RWPE2 (cell line): ENCODE results near the gene PLPP1.

Experiments
- ATAC-seq: fragments of 200-7000 bp; cut with Tn5 transposase; 3 replicates; pipeline ENCODE4 v1.9.1; 2021; ENCODE audit warnings: low read depth
- DNase-seq: peaks from one replicate; pipeline ENCODE4 v3.0.0-alpha.2; 2020; ENCODE audit warnings: low spot score
- H3K27ac ChIP-seq: fragments of 450-650 bp; 2 replicates; pipeline ENCODE4 v1.5.1; 2017; ENCODE audit warnings: mild to moderate bottlenecking; ENCODE audit not compliant: poor library complexity, severe bottlenecking
- H3K27me3 ChIP-seq: fragments of 250-450 bp; sonication (Bioruptor Pico); 2 replicates; pipeline ENCODE4 v1.5.1; 2021; ENCODE audit warnings: mild to moderate bottlenecking, moderate library complexity; ENCODE audit not compliant: insufficient read depth, poor library complexity, severe bottlenecking
- H3K36me3 ChIP-seq: fragments of 250-450 bp; sonication (Bioruptor Pico); 2 replicates; pipeline ENCODE4 v1.5.1; 2020; ENCODE audit warnings: low read depth, mild to moderate bottlenecking, moderate library complexity
- H3K4me1 ChIP-seq: fragments of 250-450 bp; sonication (Bioruptor Pico); 2 replicates; pipeline ENCODE4 v1.5.1; 2021; ENCODE audit warnings: mild to moderate bottlenecking, moderate library complexity; ENCODE audit not compliant: insufficient read depth, poor library complexity, severe bottlenecking
- H3K4me3 ChIP-seq: fragments of 250-450 bp; sonication (Bioruptor Pico); 2 replicates; pipeline ENCODE4 v1.5.1; 2021; ENCODE audit warnings: mild to moderate bottlenecking, moderate library complexity; ENCODE audit not compliant: severe bottlenecking
- H3K9me3 ChIP-seq: fragments of 250-450 bp; sonication (Bioruptor Pico); 2 replicates; pipeline ENCODE4 v1.5.1; 2021; ENCODE audit warnings: mild to moderate bottlenecking, moderate library complexity; ENCODE audit not compliant: severe bottlenecking
- CTCF ChIP-seq: fragments of 450-650 bp; IDR thresholded peaks from one replicate; pipeline ENCODE4 v1.5.1; 2017; ENCODE audit warnings: mild to moderate bottlenecking, moderate library complexity; ENCODE audit not compliant: poor library complexity, severe bottlenecking

Gene PLPP1

GRCh38 chr5:55393501-55394175 is 141.1 kb downstream of the PLPP1 start:
- H3K36me3 ChIP-seq: peaks cover 73% of the 10 kb centered on the region
- no peaks in the 10 kb centered on the region for H3K4me1 ChIP-seq
- H3K27me3 ChIP-seq: no peaks in the 10 kb centered on the region
- no peak for ATAC-seq
- no peak for TF ChIP-seq CTCF
- H3K9me3 ChIP-seq: no peaks in the 10 kb centered on the region
- no peak overlapping the region for H3K27ac ChIP-seq
- no peak for DNase-seq
- H3K4me3 ChIP-seq: no peak overlapping the region

DNA sequence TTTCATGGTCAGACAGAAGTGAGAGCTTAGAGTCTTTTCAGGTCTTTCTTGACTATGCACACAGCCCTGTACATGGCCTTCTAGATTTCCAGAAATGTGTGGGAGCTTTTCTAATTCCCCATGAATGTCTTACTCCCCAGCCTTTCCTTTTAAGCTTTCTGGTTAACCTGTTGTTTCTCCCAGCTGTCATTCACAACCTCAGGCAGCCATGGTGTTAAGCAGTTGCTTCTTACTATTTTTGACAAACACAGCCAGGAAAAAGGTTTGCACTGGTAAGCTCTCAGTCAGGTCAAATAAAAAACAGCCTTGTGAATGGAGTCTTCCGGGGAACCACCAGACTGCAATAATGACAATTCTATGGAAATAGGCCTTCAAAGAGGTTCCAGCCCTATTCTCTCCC is 142.1 kb downstream of the PLPP1 start:
- Histone ChIP-seq H3K36me3 (peaks cover 73% of the 10 kb centered on the region), H3K9me3 (no peaks in the 10 kb centered on the region), H3K4me3 (no peak overlapping the region), H3K4me1 (no peaks in the 10 kb centered on the region), H3K27me3 (no peaks in the 10 kb centered on the region), H3K27ac (no peak overlapping the region)
- ATAC-seq: no peak
- DNase-seq: no peak
- TF ChIP-seq CTCF: no peak

- Histone ChIP-seq H3K9me3 (no peaks in the 10 kb centered on the region), H3K4me3 (no peak overlapping the region), H3K27ac (no peak overlapping the region), H3K27me3 (no peaks in the 10 kb centered on the region), H3K36me3 (peaks cover 72% of the 10 kb centered on the region), H3K4me1 (no peaks in the 10 kb centered on the region)
- ATAC-seq (no peak), DNase-seq (no peak)
- TF ChIP-seq CTCF: no peak
These were observed 143.1 kb downstream of the PLPP1 start for GRCh38 chr5:55391707-55392106.

- Histone ChIP-seq H3K4me3 (no peak overlapping the region), H3K27ac (no peak overlapping the region), H3K36me3 (peaks cover 79% of the 10 kb centered on the region), H3K27me3 (no peaks in the 10 kb centered on the region), H3K4me1 (no peaks in the 10 kb centered on the region), H3K9me3 (no peaks in the 10 kb centered on the region)
- no peak for ATAC-seq
- DNase-seq: no peak
- TF ChIP-seq CTCF: no peak
These were observed 146.9 kb downstream of the PLPP1 start for GRCh38 chr5:55387865-55388264.

DNA sequence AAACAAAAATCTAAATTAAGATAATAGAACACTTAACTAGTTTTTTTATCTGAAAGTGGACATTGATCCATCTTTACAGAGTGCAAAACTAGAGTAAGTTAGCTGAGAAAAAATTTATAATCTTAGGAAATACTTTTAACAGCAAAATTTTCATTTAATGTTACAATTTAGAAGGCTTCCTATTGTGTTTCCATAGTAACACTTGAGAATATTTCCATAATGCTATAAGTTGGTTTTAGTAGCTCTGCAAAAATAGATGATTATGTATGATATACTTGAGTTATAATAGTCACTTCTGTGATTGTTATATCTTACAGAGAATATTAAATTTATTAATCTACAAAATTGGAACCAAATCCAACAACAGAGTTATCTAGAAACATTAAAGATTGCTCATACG is 148.4 kb downstream of the PLPP1 start:
- no peak overlapping the region for H3K27ac ChIP-seq
- no peaks in the 10 kb centered on the region for H3K9me3 ChIP-seq
- no peak for TF ChIP-seq CTCF
- no peak overlapping the region for H3K4me3 ChIP-seq
- H3K27me3 ChIP-seq: no peaks in the 10 kb centered on the region
- no peak for DNase-seq
- ATAC-seq: no peak
- H3K4me1 ChIP-seq: no peaks in the 10 kb centered on the region
- H3K36me3 ChIP-seq: peaks cover 78% of the 10 kb centered on the region
